ENCODE measurements around the gene DHRSX. TPM values are rescaled to one million over a fixed set of nuclear protein-coding genes. Genes with fewer than 3 reads are reported as not detected.
"Not testable (repeated sequence)": the region's sequence is repeated elsewhere in the genome, so short reads cannot be mapped to it uniquely, and the experiment has no call there.

Gene DHRSX, protein sequence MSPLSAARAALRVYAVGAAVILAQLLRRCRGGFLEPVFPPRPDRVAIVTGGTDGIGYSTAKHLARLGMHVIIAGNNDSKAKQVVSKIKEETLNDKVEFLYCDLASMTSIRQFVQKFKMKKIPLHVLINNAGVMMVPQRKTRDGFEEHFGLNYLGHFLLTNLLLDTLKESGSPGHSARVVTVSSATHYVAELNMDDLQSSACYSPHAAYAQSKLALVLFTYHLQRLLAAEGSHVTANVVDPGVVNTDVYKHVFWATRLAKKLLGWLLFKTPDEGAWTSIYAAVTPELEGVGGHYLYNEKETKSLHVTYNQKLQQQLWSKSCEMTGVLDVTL
- total RNA-seq, result 18.5 TPM

DNA sequence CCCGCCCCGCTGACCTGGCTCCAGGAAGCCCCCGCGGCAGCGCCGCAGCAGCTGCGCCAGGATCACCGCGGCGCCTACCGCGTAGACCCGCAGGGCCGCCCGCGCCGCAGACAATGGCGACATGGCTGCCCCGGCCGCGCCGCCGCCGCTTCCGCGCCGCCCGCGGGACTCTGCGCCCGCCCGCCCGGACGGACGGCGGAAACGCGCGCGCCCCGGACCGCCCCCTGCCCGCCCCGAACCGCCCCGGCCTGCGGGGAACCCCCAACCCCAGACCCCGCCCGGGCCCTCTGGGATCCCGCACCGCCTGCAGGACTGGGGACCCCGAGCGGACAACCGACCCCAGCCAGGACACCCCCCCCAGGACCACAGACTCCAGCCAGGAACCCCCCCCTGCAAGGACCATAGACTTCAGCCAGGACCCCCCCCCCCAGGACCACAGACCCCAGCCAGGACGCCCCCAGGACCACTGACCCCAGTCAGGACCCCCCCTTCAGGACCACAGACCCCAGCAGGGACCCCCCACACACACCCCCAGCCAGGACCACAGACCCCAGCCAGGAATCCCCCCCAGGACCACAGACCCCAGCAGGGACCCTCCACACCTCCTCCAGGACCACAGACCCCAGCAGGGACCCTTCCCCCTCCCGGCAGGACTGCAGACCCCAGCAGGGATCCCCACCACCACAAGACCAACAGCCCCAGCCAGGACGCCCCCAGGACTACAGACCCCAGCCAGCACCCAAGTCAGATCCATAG lies at the start of gene DHRSX, which contains the start of gene ZBED1:
DHRSX (minus strand) TSS at position 174 of the 756 bp plus-strand sequence; CDS start at position 123, 51 bp downstream.
ZBED1 (minus strand) TSS at position 174 of the 756 bp plus-strand sequence. CDS start 10,257 bp downstream, outside the sequence.
- DNase-seq (ENCODE audit: low spot score), result peak; percentile 56

DNA sequence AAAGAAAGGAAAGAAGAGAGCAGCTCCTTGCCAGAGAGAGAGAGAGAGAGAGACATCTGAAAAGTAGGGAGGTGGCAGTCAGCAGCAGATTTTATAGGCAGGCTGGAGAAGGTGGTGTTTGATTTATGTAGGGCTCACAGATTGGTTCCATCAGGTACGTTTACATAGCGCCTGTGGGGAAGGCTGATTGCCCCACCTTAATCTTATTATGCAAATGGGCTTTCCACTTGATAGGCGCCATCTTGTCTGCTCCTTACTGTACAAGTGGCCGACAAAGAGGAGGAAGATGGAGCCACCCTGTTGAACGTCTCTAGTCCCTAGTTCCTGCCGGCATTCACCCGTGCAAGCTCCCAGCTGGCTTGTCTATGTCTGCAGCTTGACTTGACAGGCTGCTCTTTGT lies 49.1 kb upstream of the DHRSX start:
- DNase-seq (ENCODE audit: low spot score), result no peak

DNA sequence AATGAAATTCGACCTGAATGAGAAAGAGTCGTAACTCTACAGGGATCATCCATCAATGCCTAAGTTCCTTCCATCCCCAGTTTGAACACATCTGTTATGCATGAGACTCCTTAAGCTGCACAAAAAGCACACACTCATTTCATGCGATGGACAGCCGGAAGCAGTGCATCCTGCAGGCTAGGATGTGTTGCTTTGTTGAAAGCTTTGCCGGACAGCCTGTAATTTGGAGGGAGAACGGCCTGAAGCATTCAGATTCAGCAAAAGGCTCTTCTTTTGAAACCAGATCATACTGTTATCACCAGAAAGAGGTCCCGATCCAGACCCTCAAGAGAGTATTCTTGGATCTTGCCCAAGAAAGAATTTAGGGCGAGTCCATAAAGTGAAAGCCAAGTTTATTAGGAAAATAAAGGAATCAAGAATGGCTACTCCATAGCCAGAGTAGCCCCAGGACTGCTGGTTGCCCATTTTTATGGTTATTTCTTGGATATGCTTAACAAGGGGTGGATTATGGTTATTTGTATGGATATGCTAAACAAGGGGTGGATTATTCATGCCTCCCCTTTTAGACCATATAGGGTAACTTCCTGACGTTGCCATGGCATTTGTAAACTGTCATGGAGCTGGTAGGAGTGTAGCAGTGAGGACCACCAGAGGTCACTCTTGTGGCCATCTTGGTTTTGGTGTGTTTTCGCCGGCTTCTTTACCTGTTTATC lies 48.1 kb upstream of the DHRSX start:
- DNase-seq (ENCODE audit: low spot score), result no peak

DNA sequence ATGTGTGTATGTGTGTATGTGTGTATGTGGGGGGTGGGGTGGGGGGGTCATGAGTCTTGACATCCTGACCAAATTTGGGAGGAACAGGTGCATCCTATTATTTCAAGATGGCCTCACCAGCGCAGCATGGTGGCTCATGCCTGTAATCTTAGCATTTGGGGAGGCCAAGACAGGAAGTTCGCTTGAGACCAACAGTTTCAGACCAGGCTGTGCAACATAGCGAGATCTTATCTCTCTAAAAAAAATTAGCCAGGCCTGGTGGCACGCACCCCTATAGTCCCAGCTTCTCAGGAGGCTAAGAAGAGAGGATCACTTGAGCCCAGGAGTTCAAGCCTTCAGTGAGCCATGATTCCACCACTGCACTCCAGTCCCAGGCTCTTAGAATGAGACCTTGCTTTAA lies 47.0 kb upstream of the DHRSX start:
- no peak for DNase-seq (ENCODE audit: low spot score)

DNA sequence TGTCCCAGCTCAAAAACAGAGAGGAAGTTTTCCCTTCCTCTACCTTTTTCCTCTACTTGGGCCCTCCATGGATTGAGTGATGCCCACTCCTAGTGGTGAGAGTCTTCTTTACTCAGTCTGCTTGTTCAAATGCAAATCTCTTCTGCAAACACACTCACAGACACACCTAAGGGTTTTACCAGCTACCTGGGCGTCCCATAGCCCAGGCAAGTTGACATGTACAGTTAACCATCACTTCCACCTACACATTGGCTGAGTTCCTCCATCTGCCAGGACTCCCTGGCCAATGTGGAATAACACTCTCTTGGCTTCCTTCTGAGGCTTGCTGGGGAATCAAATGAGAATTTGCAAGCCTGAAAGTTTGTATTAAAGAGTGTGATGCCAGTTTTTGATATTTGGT lies 45.7 kb upstream of the DHRSX start:
- DNase-seq (ENCODE audit: low spot score), result no peak

DNA sequence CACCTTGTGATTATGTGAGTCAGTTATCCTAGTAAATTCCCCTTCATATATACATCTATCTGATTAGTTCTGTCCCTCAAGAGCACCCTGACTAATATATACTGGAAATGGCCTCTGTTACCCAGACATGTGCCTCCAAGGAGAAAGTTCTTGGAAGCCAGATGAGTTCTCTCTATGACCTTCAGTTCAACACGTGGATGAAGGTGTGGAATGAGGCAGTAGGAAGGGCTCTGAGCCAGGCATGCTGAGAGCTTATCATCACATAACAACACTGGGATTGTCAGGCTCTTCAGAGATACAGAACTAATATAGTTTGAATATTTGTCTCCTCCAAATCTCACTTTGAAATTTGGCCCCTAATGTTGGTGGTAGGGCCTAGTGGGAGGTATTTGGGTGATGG lies 44.4 kb upstream of the DHRSX start:
- no peak for DNase-seq (ENCODE audit: low spot score)

DNA sequence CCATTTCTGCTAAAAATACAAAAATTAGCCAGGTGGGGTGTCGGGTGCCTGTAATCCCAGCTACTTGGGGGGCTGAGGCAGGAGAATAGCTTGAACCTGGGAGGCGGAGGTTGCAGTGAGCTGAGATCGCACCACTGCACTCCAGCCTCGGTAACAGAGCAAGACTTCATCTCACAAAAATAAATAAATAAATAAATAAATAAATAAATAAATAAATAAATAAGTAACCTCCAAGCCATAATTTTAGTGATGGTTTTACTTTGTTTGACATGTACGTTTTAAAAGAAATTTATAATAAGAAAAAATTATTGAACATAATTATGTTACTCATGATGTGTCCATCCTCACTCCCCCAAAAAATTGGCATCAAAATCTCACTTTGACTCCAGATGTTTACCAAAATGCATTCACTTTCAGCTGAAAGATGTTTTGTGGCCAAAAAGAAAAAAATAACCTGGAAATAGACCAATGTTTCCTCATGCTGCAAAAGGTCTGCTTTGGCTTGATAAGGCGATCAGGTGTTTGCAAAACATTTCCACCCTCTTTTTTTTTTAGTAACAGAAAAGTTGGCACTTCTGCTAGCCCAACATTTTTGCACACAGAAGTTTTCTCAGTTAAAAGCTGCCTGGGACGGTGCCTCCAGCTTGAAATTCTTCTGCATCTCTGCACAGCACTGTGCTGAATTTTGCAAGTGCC lies 42.2 kb upstream of the DHRSX start:
- DNase-seq (ENCODE audit: low spot score), result no peak

DNA sequence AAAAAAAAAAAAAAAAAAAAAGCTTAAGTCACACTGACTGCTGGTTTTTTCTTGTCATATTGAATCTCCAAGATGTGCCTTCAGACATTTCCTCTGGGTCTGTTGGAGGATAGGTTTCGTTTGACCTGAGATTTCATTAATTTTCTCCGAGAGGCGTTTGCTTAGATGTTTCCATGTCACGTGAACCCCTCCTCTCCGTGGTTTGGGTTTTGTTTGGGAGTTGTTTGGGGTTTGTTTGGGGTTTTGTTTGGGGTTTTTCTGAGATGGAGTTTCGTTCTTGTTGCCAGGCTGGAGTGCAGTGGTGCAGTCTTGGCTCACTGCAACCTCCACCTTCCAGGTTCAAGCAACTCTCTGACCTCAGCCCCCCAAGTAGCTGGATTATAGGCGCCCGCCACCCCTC lies 40.8 kb upstream of the DHRSX start:
- DNase-seq (ENCODE audit: low spot score), result no peak

DNA sequence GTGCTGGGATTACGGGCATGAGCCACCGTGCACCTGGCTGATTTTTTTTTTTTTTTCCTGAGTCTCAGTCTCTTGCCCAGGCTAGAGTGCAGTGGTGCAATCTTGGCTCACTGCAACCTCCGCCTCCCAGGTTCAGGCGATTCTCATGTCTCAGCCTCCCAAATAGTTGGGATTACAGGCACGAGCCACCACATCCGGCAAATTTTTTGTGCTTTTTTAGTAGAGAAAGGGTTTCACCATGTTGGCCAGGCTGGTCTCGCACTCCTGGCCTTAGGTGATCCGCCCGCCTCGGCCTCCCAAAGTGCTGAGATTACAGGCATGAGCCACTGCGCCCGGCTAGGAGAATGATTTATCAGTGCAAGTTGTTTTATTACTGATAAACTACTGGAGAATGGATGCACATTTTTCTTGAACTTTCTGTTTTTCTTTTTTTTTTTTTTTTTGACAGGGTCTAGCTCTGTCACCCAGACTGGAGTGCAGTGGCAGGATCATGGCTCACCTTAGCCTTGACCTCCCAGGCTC lies 39.7 kb upstream of the DHRSX start:
- no peak for DNase-seq (ENCODE audit: low spot score)

DNA sequence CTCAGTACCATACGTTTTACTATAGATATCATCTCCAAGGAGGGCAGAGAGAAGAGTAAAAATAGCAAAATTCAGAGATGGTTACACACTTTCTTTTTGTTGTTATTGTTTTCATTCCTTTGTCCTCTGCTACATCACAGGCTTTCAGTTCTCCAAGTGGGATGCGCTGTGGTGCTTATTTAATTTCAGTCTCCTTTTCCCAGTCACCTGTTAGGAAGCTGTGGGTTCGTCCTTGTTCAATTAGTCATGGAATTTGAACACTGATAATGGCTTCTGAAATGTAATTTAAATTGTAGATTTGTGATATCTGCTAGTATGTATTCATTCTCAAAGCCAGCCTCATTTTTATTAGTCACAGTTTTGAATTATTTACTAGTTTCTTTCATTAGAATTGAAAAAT lies 38.8 kb upstream of the DHRSX start:
- DNase-seq (ENCODE audit: low spot score), result no peak

DNA sequence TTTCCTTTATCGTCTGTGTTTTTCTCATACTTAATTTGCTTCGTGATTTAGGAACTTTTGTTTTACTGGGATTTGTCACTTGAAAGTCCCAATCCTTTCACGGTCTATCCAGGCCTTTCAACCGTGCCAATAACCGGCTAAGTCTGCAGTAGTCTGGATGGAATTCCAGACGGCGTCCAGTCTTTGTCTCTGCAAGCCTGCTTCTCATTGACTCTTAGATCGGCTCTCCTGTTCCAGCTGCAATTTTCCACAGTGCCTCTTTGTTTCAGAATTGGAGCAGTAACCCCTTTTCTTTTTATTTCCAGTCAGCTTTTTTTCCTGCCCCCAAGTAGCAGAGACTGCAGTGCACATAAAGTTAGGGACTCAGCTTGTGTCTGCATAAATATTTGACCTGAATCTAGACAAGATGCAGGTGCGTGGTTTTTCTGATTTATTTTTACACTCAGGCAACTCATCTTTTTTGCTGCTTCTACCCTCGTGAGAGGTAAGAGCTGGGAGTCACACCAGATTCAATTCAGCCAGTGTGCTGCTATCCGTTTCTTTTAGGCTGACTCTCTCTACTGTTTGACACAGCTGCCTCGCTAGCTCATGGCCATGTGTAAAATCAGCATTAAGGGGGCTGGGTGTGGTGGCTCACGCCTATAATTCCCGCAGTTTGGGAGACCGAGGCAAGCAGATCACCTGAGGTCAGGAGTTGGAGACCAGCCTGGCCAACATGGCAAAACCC lies 37.4 kb upstream of the DHRSX start:
- DNase-seq (ENCODE audit: low spot score), result no peak

DNA sequence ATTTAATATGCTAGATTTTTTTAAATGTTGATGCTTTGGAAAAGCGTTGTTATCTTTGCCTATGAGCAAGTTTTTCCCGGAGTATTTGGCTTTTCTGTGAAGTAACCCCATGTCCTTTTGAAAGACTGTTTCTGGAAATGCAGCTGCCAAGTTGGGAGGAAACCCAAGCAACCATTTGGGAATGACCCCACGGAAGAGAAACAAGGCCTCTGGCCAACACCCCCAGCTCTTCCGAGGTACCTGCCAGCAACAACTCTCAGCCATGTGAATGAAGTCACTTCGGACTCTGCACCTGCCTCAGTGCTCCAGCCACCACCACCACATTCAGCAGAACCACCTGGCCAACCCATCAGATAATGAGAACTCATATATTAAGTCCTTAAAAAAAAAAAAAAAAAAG lies 36.2 kb upstream of the DHRSX start:
- DNase-seq (ENCODE audit: low spot score), result no peak

DNA sequence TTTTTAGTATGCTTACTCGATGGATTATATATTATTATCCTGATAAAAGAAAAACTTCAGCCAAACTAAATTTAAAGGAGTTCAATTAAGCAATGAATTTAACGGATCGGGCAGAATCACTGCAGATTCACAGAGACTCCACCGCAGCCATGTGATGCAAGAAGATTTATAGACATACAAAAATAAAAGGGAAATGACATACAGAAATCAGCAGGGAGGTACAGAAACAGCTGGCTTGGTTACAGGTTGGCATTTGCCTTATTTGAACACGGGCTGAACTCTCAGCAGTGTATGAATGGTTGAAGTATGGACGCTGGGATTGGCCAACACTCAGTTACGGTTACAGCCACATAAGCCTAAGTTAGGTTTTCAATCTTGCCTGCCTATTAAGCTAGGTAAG lies 35.4 kb upstream of the DHRSX start:
- no peak for DNase-seq (ENCODE audit: low spot score)

DNA sequence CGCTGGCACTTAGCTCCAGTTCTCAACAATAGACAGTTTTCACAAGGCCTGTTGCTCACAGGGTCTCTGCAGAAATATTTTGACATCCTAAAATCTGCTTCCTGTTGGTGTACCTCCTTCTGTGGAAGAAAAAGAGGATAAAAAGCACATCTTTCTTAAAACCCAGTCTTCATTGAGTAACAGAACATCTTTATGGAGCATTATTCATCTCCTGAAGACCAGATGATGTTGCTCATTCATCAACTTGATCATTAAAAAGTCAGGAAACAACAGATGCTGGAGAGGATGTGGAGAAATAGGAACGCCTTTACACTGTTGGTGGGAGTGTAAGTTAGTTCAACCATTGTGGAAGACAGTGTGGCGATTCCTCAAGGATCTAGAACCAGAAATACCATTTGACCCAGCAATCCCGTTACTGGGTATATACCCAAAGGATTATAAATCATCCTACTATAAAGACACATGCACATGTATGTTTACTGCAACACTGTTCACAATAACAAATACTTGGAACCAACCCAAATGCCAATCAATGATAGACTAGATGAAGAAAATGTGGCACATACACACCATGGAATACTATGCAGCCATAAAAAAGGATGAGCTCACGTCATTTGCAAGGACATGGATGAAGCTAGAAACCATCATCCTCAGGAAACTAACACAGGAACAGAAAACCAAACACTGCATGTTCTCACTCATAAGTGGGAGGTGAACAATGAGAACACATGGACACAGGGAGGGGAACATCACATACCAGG lies 33.7 kb upstream of the DHRSX start:
- DNase-seq (ENCODE audit: low spot score), result not testable (repeated sequence)

DNA sequence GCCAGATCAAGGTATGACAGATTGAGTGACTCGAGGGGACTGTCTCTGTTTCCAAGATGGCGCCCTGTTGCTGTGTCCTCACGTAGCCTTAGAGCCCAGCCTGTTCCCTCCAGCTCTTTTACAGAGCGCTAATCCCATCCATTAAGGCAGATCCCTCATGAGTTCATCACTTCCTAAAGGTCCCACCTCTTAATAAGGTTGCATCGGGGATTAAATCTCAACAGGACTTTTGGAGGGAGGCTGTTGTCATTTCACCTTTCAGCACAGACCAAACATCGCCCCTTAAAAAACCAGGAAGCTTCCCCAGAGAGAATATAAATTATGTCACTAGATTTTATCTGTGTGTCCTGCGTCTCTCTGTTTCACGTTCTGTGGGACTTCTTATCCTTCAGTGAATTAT lies 32.6 kb upstream of the DHRSX start:
- DNase-seq (ENCODE audit: low spot score), result no peak

DNA sequence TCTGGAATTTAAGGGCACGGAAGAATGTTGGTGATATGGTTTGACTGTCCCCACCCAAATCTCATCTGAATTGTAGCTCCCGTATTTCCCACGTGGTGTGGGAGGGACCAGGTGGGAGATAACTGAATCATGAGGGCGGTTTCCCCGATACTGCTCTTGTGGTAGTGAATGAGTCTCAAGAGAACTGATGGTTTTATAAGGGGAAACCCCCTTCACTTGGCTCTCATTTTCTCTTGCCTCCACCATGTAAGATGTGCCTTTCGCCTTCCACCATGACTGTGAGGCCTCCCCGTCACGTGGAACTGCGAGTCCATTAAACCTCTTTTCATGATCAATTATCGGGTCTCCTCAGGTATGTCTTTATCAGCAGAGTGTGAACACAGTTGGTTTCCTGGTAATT lies 25.6 kb upstream of the DHRSX start:
- no peak for DNase-seq (ENCODE audit: low spot score)

DNA sequence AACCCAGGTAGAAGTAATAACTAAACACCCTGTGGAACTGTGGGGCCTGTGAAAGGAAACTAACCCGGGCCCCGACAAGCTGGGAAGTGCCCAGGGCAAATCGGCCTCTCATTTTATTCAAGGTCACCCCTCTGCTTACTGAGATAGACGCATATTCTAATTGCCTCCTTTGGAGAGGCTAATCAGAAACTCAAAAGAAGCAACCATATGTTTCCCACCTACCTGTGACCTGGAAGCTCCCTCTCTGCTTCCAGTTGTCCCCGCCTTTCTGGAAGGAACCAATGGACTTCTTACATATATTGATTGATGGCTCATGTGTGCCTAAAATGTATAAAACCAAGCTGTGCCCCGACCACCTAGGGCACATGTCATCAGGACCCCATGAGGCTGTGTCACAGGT lies 23.1 kb upstream of the DHRSX start:
- DNase-seq (ENCODE audit: low spot score), result no peak

DNA sequence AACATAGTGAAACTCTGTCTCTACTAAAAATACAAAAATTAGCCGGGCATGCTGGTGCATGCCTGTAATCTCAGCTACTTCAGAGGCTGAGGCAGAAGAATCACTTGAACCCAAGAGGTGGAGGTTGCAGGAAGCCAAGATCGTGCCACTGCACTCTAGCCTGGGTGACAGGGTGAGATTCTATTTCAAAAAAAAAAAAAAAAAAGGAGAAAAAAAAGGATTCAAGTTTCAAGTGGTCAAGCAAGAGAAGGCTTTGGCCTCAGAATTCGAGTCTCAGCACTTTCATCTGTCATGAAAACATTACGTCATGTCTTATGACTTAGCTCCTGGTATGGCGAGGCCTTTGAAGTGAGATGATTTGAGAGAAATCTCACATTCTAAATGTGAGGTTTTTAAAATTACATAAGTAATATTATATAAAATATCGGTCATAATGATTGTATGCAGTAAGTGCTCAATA lies 21.2 kb upstream of the DHRSX start:
- no peak for DNase-seq (ENCODE audit: low spot score)

DNA sequence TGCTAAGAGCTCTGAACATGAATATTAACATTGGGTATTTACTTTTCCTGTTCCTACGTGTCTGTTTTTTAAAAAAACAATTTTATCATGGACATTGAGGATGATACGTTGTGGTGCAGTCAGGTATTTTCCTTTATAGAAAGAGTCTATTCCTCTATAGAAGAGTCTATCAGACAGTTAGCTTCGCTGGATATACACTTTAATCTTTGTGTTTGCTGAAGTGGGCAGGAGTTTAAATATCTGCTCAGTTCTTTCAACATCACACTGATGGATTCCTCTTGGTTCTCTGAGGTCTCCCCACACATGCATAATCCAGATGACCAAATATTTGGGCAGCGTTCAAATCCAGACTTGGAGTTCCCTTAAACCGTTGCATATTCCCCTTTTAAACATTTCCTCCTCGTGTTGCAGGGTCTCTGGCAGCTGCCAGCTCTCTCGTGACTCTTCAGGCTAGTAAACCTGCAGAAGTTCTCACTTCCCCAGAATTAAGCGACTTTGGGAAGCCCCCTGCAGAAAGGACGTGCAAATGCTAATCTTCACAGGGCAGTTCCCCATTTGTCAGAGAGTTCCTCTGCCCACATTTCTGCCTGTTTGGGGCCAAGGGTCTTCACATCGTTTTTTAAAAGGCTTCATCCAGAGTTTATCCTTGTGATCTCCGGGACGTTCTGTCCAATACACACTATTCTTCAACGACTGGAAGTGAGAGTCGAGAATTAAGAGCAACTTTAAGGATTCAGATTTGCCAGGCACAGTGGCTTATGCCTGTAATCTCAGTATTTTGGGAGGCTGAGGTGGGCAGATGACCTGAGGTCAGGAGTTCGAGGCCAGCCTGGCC lies 20.5 kb upstream of the DHRSX start:
- DNase-seq (ENCODE audit: low spot score), result no peak

All from ureter (tissue), 1 donor.